Nephron (organoid): ENCODE results near the gene MAML3.

Experiments
- H3K27ac Mint-ChIP-seq, 3 experiments: 2 replicates each; pipeline ENCODE4 v1.8.0; 2020; ENCODE audit warnings: mixed read lengths in 3 of 3, mild to moderate bottlenecking in 2 of 3, moderate library complexity in 1 of 3
- H3K27me3 Mint-ChIP-seq: 2 replicates; pipeline ENCODE4 v1.8.0; 2021; ENCODE audit warnings: low read depth, mild to moderate bottlenecking, moderate library complexity, mixed read lengths
- H3K36me3 Mint-ChIP-seq: 2 replicates; pipeline ENCODE4 v1.8.0; 2020; ENCODE audit warnings: low read depth, mixed read lengths
- H3K4me1 Mint-ChIP-seq: 2 replicates; pipeline ENCODE4 v1.8.0; 2020; ENCODE audit warnings: mixed read lengths
- H3K4me3 Mint-ChIP-seq, 3 experiments: 2 replicates each; pipeline ENCODE4 v1.8.0; 2020; ENCODE audit warnings: mild to moderate bottlenecking in 3 of 3, mixed read lengths in 3 of 3, moderate library complexity in 2 of 3
- H3K9me3 Mint-ChIP-seq: 2 replicates; pipeline ENCODE4 v1.8.0; 2020; ENCODE audit warnings: mixed read lengths
- CTCF ChIP-seq, 3 experiments: fragments of 200-600 bp; sonication (generic); IDR thresholded peaks; one replicate each; pipeline ENCODE4 v1.5.0; 2021; ENCODE audit warnings: antibody characterized with exemption in 3 of 3; ENCODE audit not compliant: unreplicated experiment in 3 of 3

MAML3 gene

DNA sequence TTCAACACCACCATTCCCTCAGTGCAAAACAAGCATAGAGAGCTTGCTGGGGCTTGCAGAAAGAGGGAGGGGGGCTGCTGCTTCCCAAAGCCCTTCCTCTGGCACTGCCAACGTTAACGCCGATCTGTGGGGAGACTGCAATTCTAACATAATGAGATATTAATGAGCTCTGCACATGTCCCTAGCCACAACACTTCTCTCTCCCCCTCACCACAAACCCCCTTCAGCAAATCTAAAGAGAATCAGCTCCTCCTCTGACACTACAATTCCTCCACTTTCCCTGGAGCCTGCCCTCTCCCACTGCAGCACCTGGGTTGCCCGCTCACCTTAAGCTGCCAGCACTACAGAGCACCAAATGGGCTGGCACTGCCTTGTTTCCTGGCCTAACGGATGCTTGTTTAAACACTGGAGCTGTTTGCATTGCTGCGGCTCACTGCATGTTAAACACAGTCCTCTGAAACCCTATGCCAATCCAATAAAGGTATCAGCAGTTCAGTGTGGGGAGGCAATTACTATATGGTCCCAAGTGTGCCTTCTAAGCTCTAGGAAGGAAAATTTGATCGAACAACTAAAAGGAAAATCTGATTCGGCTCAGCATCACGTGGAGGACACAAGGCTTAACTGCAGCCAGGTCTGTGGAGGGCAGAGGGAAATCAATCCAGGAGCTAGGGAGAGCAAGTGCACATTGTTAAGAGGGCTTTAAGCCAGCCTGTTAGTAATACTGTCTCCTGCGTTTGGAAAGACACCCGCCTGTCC lies 232.4 kb downstream of the MAML3 start:
- no peak for TF ChIP-seq CTCF (IDR thresholded peaks at IDR 0.05; ENCODE audit: unreplicated experiment in 3 of 3)
- peak overlapping the region; percentile 24 to 63 (median 47) for H3K4me3 Mint-ChIP-seq

DNA sequence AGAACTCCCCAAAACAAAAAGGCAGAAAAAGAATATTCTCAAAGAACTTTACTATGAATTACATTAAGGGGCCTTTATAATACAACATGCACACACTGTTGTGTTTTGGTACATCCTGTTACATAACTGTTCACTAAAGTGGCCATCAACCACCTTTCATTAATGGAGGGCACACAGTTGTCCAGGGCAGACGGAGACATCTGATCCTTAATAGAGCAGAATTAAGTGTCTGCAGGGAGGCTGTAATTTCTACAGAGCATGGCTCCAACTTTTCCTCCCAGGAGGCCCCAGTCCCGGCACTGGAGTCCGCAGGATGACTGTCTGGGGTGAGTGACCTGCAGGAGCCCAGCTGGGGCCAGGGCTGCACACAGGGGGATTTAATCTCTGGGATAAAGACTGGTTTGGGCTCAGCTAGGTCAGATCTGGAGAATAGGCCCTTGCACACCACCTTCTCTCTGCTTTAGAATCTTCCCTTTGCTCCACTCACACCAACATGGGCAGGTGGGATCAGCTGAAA lies 233.4 kb downstream of the MAML3 start:
- Mint-ChIP-seq H3K27ac (peak overlapping the region; percentile 92 to 97 (median 94)), H3K27me3 (peaks cover 3% of the 10 kb centered on the region), H3K36me3 (no peaks in the 10 kb centered on the region), H3K9me3 (no peaks in the 10 kb centered on the region), H3K4me1 (peaks cover 82% of the 10 kb centered on the region), H3K4me3 (no peak overlapping the region)
- TF ChIP-seq CTCF (IDR thresholded peaks at IDR 0.05; ENCODE audit: unreplicated experiment in 3 of 3), result no peak

More for the DNA sequence above, 232.4 kb downstream of the MAML3 start:
- H3K4me1 Mint-ChIP-seq, result peaks cover 71% of the 10 kb centered on the region
- H3K27ac Mint-ChIP-seq, result peak overlapping the region; percentile 92 to 97 (median 94)
- no peaks in the 10 kb centered on the region for H3K9me3 Mint-ChIP-seq
- peaks cover 3% of the 10 kb centered on the region for H3K27me3 Mint-ChIP-seq
- H3K36me3 Mint-ChIP-seq, result no peaks in the 10 kb centered on the region

- TF ChIP-seq CTCF (IDR thresholded peaks at IDR 0.05; ENCODE audit: unreplicated experiment in 3 of 3), result no peak
- H3K4me3 Mint-ChIP-seq, result peak overlapping the region; percentile 3 to 40 (median 20)
- H3K27ac Mint-ChIP-seq, result peak overlapping the region; percentile 94 to 97 (median 97)
- no peaks in the 10 kb centered on the region for H3K36me3 Mint-ChIP-seq
- peaks cover 3% of the 10 kb centered on the region for H3K27me3 Mint-ChIP-seq
- H3K4me1 Mint-ChIP-seq, result peaks cover 90% of the 10 kb centered on the region
- no peaks in the 10 kb centered on the region for H3K9me3 Mint-ChIP-seq
Observed at GRCh38 chr4:139919521-139919920, 234.5 kb downstream of the MAML3 start.

DNA sequence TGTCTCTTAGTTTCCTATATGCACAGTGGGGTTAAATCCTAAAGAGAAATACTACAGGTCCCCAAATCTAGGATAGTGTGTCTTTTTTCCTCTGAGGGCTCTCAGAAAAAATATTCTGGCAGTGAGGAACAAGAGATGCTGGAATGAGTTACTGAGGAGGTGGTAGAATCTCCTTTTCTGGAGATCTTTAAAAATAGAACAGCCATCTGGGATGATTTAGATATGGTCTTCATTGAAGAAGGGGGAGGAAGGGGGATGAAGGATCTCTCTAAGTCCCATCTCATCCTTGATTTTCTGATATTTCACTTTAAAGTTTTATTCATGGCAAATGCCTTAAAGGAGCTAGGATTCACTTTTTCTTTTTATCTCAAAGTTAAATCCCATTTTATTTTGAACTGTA lies 235.0 kb downstream of the MAML3 start:
- no peak for TF ChIP-seq CTCF (IDR thresholded peaks at IDR 0.05; ENCODE audit: unreplicated experiment in 3 of 3)
- H3K9me3 Mint-ChIP-seq, result no peaks in the 10 kb centered on the region
- H3K4me1 Mint-ChIP-seq, result peaks cover 90% of the 10 kb centered on the region
- H3K4me3 Mint-ChIP-seq, result peak overlapping the region in 1 of 3 experiments; percentile 40
- peak overlapping the region; percentile 94 to 97 (median 97) for H3K27ac Mint-ChIP-seq
- peaks cover 3% of the 10 kb centered on the region for H3K27me3 Mint-ChIP-seq
- no peaks in the 10 kb centered on the region for H3K36me3 Mint-ChIP-seq

DNA sequence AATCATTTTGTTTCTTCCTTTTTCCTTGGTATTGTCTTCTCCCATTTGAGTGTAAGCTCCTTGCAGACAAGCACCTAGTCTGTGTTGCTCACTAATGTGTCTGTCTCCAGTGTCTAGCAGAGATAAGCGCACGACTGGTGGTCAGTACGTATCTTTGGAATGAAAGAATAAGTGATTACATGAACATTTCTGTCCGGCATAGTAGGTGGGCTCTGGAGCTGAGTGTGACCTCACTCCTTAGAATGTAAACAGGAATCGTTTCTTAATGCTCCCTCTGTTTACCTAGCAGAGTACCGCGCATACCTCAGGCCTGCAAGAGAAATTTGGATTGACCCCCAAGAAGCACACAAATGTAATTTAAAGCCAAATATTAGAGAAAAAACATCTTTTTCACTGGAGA lies 235.4 kb downstream of the MAML3 start:
- no peak for TF ChIP-seq CTCF (IDR thresholded peaks at IDR 0.05; ENCODE audit: unreplicated experiment in 3 of 3)
- Mint-ChIP-seq H3K27ac (peak overlapping the region; percentile 94 to 97 (median 97)), H3K36me3 (no peaks in the 10 kb centered on the region)

More for the DNA sequence above, 235.4 kb downstream of the MAML3 start:
- H3K4me3 Mint-ChIP-seq, result peak overlapping the region in 1 of 3 experiments; percentile 40
- peaks cover 3% of the 10 kb centered on the region for H3K27me3 Mint-ChIP-seq
- H3K9me3 Mint-ChIP-seq, result no peaks in the 10 kb centered on the region
- H3K4me1 Mint-ChIP-seq, result peaks cover 90% of the 10 kb centered on the region
